Activated CD4-positive, CD25-positive, alpha-beta regulatory T cell treated with anti-CD3 and anti-CD28 coated beads, Interleukin-2, amount 50 U/mL, for 24 hours (primary cell): ENCODE data around the gene SRRT.
"Not testable (repeated sequence)": the region's sequence is repeated elsewhere in the genome, so short reads cannot be mapped to it uniquely, and the experiment has no call there.

Source experiments
- ATAC-seq, 2 donors: fragments of 150-1000 bp; cut with Tn5 transposase; one replicate each; pipeline ENCODE4 v1.10.0; 2021; ENCODE audit warnings: mild to moderate bottlenecking in 1 of 2, moderate library complexity in 1 of 2

SRRT gene

DNA sequence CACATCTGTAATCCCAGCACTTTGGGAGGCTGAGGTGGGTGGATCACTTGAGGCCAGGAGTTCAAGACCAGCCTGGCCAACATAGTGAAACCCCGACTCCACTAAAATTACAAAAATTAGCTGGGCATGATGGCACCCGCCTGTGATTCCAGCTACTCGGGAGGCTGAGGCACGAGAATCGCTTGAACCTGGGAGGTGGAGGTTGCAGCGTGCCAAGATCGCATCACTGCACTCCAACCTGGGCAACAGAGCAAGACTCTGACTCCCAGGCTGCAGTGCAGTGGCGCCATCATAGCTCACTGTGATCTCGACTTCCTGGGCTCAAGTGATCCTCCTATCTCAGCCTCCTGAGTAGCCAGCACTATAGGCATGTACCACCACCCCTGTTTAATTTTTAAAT is 20.0 kb upstream of the SRRT start:
- not testable (repeated sequence) for ATAC-seq

GRCh38 chr7:100855515-100855914 is 19.4 kb upstream of the SRRT start:
- no peak for ATAC-seq

GRCh38 chr7:100856871-100857282 is 18.0 kb upstream of the SRRT start:
- ATAC-seq: no peak

GRCh38 chr7:100859856-100860255 is 15.0 kb upstream of the SRRT start:
- ATAC-seq: no peak

- no peak for ATAC-seq
Measured at GRCh38 chr7:100860702-100861615, 13.9 kb upstream of the SRRT start.

- ATAC-seq: no peak
Measured at GRCh38 chr7:100861616-100861985, 13.3 kb upstream of the SRRT start.

GRCh38 chr7:100863406-100863950 is 11.4 kb upstream of the SRRT start:
- no peak for ATAC-seq

- no peak for ATAC-seq
Measured at GRCh38 chr7:100864263-100864845, 10.5 kb upstream of the SRRT start.

GRCh38 chr7:100865372-100865911 is 9.5 kb upstream of the SRRT start:
- ATAC-seq: no peak

- peak; percentile 39 to 47 for ATAC-seq
Measured at GRCh38 chr7:100865938-100866728, 8.8 kb upstream of the SRRT start.

- peak in 1 of 2 donors; percentile 18 for ATAC-seq
Measured at GRCh38 chr7:100866729-100867039, 8.2 kb upstream of the SRRT start.

- peak; percentile 53 to 63 for ATAC-seq
Measured at GRCh38 chr7:100867040-100867775, 7.7 kb upstream of the SRRT start, which contains the start of gene TRIP6. Gene TRIP6 (plus strand): TSS chr7:100867387. CDS start chr7:100867498, 111 bp downstream.

GRCh38 chr7:100867776-100868485 is 7.0 kb upstream of the SRRT start:
- no peak for ATAC-seq

GRCh38 chr7:100873599-100874299 is 1.2 kb upstream of the SRRT start:
- no peak for ATAC-seq

- no peak for ATAC-seq
Measured at GRCh38 chr7:100874300-100874576, 665 bp upstream of the SRRT start.

GRCh38 chr7:100875356-100875751 is 451 bp downstream of the SRRT start:
- ATAC-seq: peak; percentile 28 to 50

GRCh38 chr7:100878013-100878412 is 3.1 kb downstream of the SRRT start:
- no peak for ATAC-seq

GRCh38 chr7:100878685-100879084 is 3.8 kb downstream of the SRRT start:
- no peak for ATAC-seq

- no peak for ATAC-seq
Measured at GRCh38 chr7:100879685-100880261, 4.9 kb downstream of the SRRT start.

DNA sequence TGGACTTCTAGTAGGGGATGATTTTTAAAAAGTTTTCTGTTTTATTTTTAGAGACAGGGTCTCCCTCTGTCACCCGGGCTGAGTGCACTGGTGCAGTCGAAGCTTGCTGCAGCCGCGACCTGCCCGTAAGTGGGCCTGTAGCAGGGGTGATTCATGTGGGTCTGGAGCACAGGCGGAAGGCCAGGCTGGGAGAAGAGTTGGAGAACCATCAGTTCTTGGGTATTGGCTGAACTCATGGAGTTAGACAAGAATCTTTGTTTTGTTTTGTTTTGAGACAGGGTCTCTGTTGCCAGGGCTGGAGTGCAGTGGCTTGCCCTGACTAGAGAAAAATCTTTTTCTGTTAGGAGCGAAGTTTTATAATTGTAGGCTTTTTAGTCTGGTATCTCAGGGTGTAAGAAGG is 5.7 kb downstream of the SRRT start:
- no peak for ATAC-seq

GRCh38 chr7:100881136-100881535 is 6.2 kb downstream of the SRRT start:
- ATAC-seq: no peak
